IMR-90 (cell line): ENCODE measurements around the gene KAT7. TPM values are rescaled to one million over a fixed set of nuclear protein-coding genes. Genes with fewer than 3 reads are reported as not detected.

Experiments used
- ATAC-seq: fragments of 200-7000 bp; cut with Tn5 transposase; 2 replicates; pipeline ENCODE4 v1.9.1; 2020; ENCODE audit warnings: low read depth, mild to moderate bottlenecking, moderate library complexity
- BruUV-seq: library from RNA; stranded (reverse); fragments of 400-500 nt; replicated peaks from 2 replicates; lab custom pipeline; 2021; lab: Mats Ljungman, UMichigan
- CTCF ChIA-PET: fragments of 300-600 bp; formaldehyde crosslinking; extraction: SDS; loops from one replicate; lab custom pipeline; 2021; ENCODE audit warnings: antibody characterized with exemption; lab: Yijun Ruan, JAX
- POLR2A ChIA-PET: fragments of 300-600 bp; sonication (Branson Sonifier 250); formaldehyde crosslinking; loops from one replicate; lab custom pipeline; 2022; ENCODE audit warnings: antibody characterized with exemption; ENCODE audit not compliant: unreplicated experiment; lab: Charles Lee
- DNase-seq: peaks from one replicate; pipeline ENCODE4 v3.0.0; 2013
- H2AFZ ChIP-seq: replicated peaks from 2 replicates; pipeline ENCODE3; 2013; ENCODE audit warnings: low read length, mild to moderate bottlenecking; ENCODE audit not compliant: poor library complexity
- H2AK5ac ChIP-seq: 2 replicates; pipeline ENCODE4 v1.6.1; 2013; ENCODE audit warnings: low read depth, low read length, inconsistent platforms
- H2AK9ac ChIP-seq: replicated peaks from 2 replicates; pipeline ENCODE3; 2013; ENCODE audit warnings: mild to moderate bottlenecking, low read depth, low read length, moderate library complexity; ENCODE audit not compliant: poor library complexity
- H2BK120ac ChIP-seq: 2 replicates; pipeline ENCODE4 v1.6.1; 2013; ENCODE audit warnings: low read depth, low read length, inconsistent platforms
- H2BK15ac ChIP-seq: 3 replicates; pipeline ENCODE4 v1.6.1; 2013; ENCODE audit warnings: low read depth, low read length, inconsistent platforms
- H2BK20ac ChIP-seq: 2 replicates; pipeline ENCODE4 v1.6.1; 2013; ENCODE audit warnings: low read depth, mild to moderate bottlenecking, inconsistent platforms, low read length, moderate library complexity
- H2BK5ac ChIP-seq: 2 replicates; pipeline ENCODE4 v1.6.1; 2013; ENCODE audit warnings: mild to moderate bottlenecking, low read depth, low read length, inconsistent platforms; ENCODE audit not compliant: poor library complexity, severe bottlenecking
- H3K14ac ChIP-seq: replicated peaks from 2 replicates; pipeline ENCODE4 v1.6.1; 2013; ENCODE audit warnings: low read depth, low read length, inconsistent platforms
- H3K18ac ChIP-seq: 2 replicates; pipeline ENCODE4 v1.6.1; 2013; ENCODE audit warnings: low read depth, low read length, control low read depth
- H3K23ac ChIP-seq: 2 replicates; pipeline ENCODE4 v1.6.1; 2013; ENCODE audit warnings: low read depth, low read length, inconsistent platforms
- H3K27ac ChIP-seq: 2 replicates; pipeline ENCODE4 v1.5.1; 2013; ENCODE audit warnings: mild to moderate bottlenecking, control low read depth, low read length; ENCODE audit not compliant: insufficient read depth
- H3K27me3 ChIP-seq: 2 replicates; pipeline ENCODE4 v1.6.1; 2013; ENCODE audit warnings: low read length; ENCODE audit not compliant: control insufficient read depth, insufficient read depth
- H3K36me3 ChIP-seq: 2 replicates; pipeline ENCODE4 v1.6.1; 2013; ENCODE audit warnings: low read length, mixed read lengths; ENCODE audit not compliant: control insufficient read depth, insufficient read depth
- H3K4ac ChIP-seq: 2 replicates; pipeline ENCODE4 v1.6.1; 2013; ENCODE audit warnings: low read depth, low read length, inconsistent platforms
- H3K4me1 ChIP-seq: 2 replicates; pipeline ENCODE4 v1.6.1; 2013; ENCODE audit warnings: low read length, mixed read lengths; ENCODE audit not compliant: control insufficient read depth, insufficient read depth
- H3K4me2 ChIP-seq: 2 replicates; pipeline ENCODE4 v1.6.1; 2013; ENCODE audit warnings: low read depth, mild to moderate bottlenecking, control low read depth, low read length, moderate library complexity
- H3K4me3 ChIP-seq: 2 replicates; pipeline ENCODE4 v1.5.1; 2013; ENCODE audit warnings: low read depth, mild to moderate bottlenecking, control low read depth, low read length, moderate library complexity; ENCODE audit not compliant: insufficient read depth
- H3K56ac ChIP-seq: 2 replicates; pipeline ENCODE4 v1.6.1; 2013; ENCODE audit warnings: low read length, inconsistent platforms; ENCODE audit not compliant: insufficient read depth; ENCODE audit errors: extremely low read depth
- H3K79me1 ChIP-seq, 2 experiments: 2 replicates each; pipeline ENCODE4 v1.6.1; 2013; ENCODE audit warnings: low read length in 2 of 2, inconsistent platforms in 1 of 2, low read depth in 1 of 2
- H3K9ac ChIP-seq: 2 replicates; pipeline ENCODE4 v1.6.1; 2013; ENCODE audit warnings: low read depth, low read length, control low read depth
- H3K9me1 ChIP-seq: 2 replicates; pipeline ENCODE4 v1.6.1; 2013; ENCODE audit warnings: low read length, inconsistent platforms; ENCODE audit not compliant: insufficient read depth
- H3K9me3 ChIP-seq: 2 replicates; pipeline ENCODE4 v1.6.1; 2013; ENCODE audit warnings: low read length; ENCODE audit not compliant: control insufficient read depth, insufficient read depth
- H4K20me1 ChIP-seq: 2 replicates; pipeline ENCODE4 v1.6.1; 2013; ENCODE audit warnings: low read length, inconsistent platforms; ENCODE audit not compliant: insufficient read depth
- H4K5ac ChIP-seq: 2 replicates; pipeline ENCODE4 v1.6.1; 2013; ENCODE audit warnings: mild to moderate bottlenecking, low read depth, low read length, control low read depth
- H4K8ac ChIP-seq, 2 experiments: 2 replicates each; pipeline ENCODE4 v1.6.1; 2013; ENCODE audit warnings: low read depth in 2 of 2, low read length in 2 of 2, control low read depth in 1 of 2, inconsistent platforms in 1 of 2
- H4K91ac ChIP-seq: 2 replicates; pipeline ENCODE4 v1.6.1; 2013; ENCODE audit warnings: low read depth, low read length, inconsistent platforms; ENCODE audit not compliant: insufficient read depth
- RAD21 ChIP-seq: IDR thresholded peaks from 2 replicates; pipeline ENCODE4 v1.6.1; 2012; ENCODE audit warnings: low read length, improper control_type of control experiment
- SMC3 ChIP-seq: fragments of 150-350 bp; IDR thresholded peaks from 2 replicates; pipeline ENCODE4 v1.6.1; 2016; ENCODE audit warnings: low read depth, mild to moderate bottlenecking, antibody characterized with exemption, low read length, moderate library complexity
- WGBS, 2 experiments: methylation state at CpG; one replicate each; pipeline versions ENCODE4 v1.1.5 to v1.1.7; 2013; ENCODE audit warnings: missing lambda C conversion rate in 2 of 2; ENCODE audit not compliant: insufficient read length in 1 of 2; ENCODE audit errors: extremely low coverage in 2 of 2; 5-methylcytosine and 5-hydroxymethylcytosine counted together
- dilution Hi-C: fragments of 300-500 bp; cut with HindIII; formaldehyde crosslinking; loops from one replicate; pipeline ENCODE4 v1.14.3; 2018; ENCODE audit warnings: low sequenced_read_pairs; ENCODE audit not compliant: unreplicated experiment
- in situ Hi-C: fragments of 300-500 bp; cut with MboI; formaldehyde crosslinking; loops from 3 replicates; pipeline ENCODE4 v1.14.3; 2019; ENCODE audit warnings: low sequenced_read_pairs, inconsistent platforms, mixed read lengths
- intact Hi-C: fragments of 100-400 bp; cut with micrococcal nuclease; formaldehyde crosslinking; loops from 2 replicates; pipeline ENCODE4 v1.10.0; 2022
- polyA plus RNA-seq, 3 experiments: library from polyadenylated mRNA; depleted of rRNA; stranded (reverse); fragments of >200 nt; gene quantifications; 2 replicates each; pipeline ENCODE4 v1.2.3, GENCODE V29; 2012; ENCODE audit warnings: low replicate concordance in 1 of 3
- total RNA-seq: library from RNA; depleted of rRNA; stranded (reverse); fragments of >200 nt; gene quantifications from 2 replicates; pipeline ENCODE4 v1.2.3, GENCODE V29; 2012; rRNA removed
- TF ChIP-seq, protein P1 (sequence below): conservative IDR thresholded peaks from 2 replicates; pipeline ENCODE4 v1.5.1; 2012; ENCODE audit warnings: mild to moderate bottlenecking, low read depth, low read length, improper control_type of control experiment

The KAT7 gene
- total and polyA plus RNA-seq, 2 of the 4 experiments (the other 2 are of a cell fraction), result 16.9 to 21.9 TPM

DNA sequence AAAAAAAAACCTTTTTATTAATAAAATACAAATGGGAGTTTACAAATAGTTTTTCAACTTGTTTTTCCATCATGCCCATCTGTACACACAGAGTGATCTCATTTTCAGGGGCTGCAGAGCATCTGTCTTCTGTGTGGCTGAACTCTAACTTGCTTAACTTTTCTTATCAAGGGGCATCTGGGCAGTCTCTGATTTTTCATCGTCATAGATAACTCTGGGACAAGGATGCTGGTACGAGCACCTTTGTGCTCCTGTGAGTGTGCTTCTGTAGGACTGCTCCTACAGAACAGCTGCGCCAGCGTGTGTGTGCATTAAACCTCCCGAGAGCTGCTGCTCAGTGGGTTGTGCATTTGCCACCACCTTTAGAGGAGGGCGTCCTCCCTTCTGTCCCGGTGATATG, 94.0 kb downstream of the KAT7 start:
- H3K14ac ChIP-seq, result no peak overlapping the region
- no peak overlapping the region for H3K23ac ChIP-seq
- no peak for ATAC-seq
- no peak overlapping the region for H2BK120ac ChIP-seq
- no peaks in the 10 kb centered on the region for H3K79me1 ChIP-seq
- H4K8ac ChIP-seq, result no peak overlapping the region
- H3K4me1 ChIP-seq, result no peaks in the 10 kb centered on the region
- H3K36me3 ChIP-seq, result no peaks in the 10 kb centered on the region
- in situ Hi-C loops (loop anchor here (25.0 kb wide), 1 partner anchor 430 kb away; no protein-coding TSS in a partner anchor), intact Hi-C loops (no loop called here), dilution Hi-C loops (no loop called here)
- H2BK5ac ChIP-seq, result no peak overlapping the region
- DNase-seq, result no peak
- no peak overlapping the region for H3K9ac ChIP-seq
- BruUV-seq, result no TSS peak
- ChIA-PET CTCF (no interaction called here), POLR2A (no interaction called here)
- no peak for TF ChIP-seq RAD21
- TF ChIP-seq SMC3, result no peak
- TF ChIP-seq, protein P1, sequence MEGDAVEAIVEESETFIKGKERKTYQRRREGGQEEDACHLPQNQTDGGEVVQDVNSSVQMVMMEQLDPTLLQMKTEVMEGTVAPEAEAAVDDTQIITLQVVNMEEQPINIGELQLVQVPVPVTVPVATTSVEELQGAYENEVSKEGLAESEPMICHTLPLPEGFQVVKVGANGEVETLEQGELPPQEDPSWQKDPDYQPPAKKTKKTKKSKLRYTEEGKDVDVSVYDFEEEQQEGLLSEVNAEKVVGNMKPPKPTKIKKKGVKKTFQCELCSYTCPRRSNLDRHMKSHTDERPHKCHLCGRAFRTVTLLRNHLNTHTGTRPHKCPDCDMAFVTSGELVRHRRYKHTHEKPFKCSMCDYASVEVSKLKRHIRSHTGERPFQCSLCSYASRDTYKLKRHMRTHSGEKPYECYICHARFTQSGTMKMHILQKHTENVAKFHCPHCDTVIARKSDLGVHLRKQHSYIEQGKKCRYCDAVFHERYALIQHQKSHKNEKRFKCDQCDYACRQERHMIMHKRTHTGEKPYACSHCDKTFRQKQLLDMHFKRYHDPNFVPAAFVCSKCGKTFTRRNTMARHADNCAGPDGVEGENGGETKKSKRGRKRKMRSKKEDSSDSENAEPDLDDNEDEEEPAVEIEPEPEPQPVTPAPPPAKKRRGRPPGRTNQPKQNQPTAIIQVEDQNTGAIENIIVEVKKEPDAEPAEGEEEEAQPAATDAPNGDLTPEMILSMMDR, result no peak
- H3K56ac ChIP-seq, result no peak overlapping the region
- no peak overlapping the region for H3K4ac ChIP-seq
- no peaks in the 10 kb centered on the region for H3K9me1 ChIP-seq
- H2BK15ac ChIP-seq, result no peak overlapping the region
- no peak overlapping the region for H3K4me3 ChIP-seq
- no peak overlapping the region for H3K27ac ChIP-seq
- H2BK20ac ChIP-seq, result no peak overlapping the region
- H2AFZ ChIP-seq, result no peak overlapping the region
- no peak overlapping the region for H4K5ac ChIP-seq
- H4K20me1 ChIP-seq, result no peaks in the 10 kb centered on the region
- no peak overlapping the region for H2AK9ac ChIP-seq
- H3K4me2 ChIP-seq, result no peak overlapping the region
- 25% methylated on average over 2 of the region's 7 CpGs; no CpG with 5 or more reads in 1 of the 2 experiments for WGBS, 2 experiments
- H3K18ac ChIP-seq, result no peak overlapping the region
- H3K9me3 ChIP-seq, result no peaks in the 10 kb centered on the region; the same call in 1 of the 2 replicates
- peaks cover 81% of the 10 kb centered on the region for H3K27me3 ChIP-seq
- no peak overlapping the region for H2AK5ac ChIP-seq
- H4K91ac ChIP-seq, result no peak overlapping the region

Other genes with a start within 250 kb of the KAT7 start
- gene NXPH3, start 212.8 kb upstream of the KAT7 start, total RNA-seq, result 0.18 and 0.28 TPM in 2 replicates
- gene NXPH3, start 212.8 kb upstream of the KAT7 start, polyA plus RNA-seq (2012; rRNA removed), result 0.20 and 0.31 TPM in 2 replicates
- gene SPOP, start 110.6 kb upstream of the KAT7 start, total RNA-seq, result 47.5 and 56.9 TPM in 2 replicates
- gene SPOP, start 110.6 kb upstream of the KAT7 start, polyA plus RNA-seq (2012; rRNA removed), result 24.9 and 32.0 TPM in 2 replicates
- gene SLC35B1, start 80.7 kb upstream of the KAT7 start, total RNA-seq, result 66.9 and 86.2 TPM in 2 replicates
- 65.5 and 66.4 TPM in 2 replicates for gene SLC35B1, start 80.7 kb upstream of the KAT7 start, polyA plus RNA-seq (2012; rRNA removed)
- 0.56 and 0.72 TPM in 2 replicates for gene FAM117A, start 24.6 kb upstream of the KAT7 start, total RNA-seq
- 3.4 and 4.5 TPM in 2 replicates for gene FAM117A, start 24.6 kb upstream of the KAT7 start, polyA plus RNA-seq (2012; rRNA removed)
- not detected in 2 replicates for gene TAC4, start 59.4 kb downstream of the KAT7 start, total RNA-seq
- not detected in 2 replicates for gene TAC4, start 59.4 kb downstream of the KAT7 start, polyA plus RNA-seq (2012; rRNA removed)
- not detected in 2 replicates for gene DLX4, start 180.5 kb downstream of the KAT7 start, total RNA-seq
- gene DLX4, start 180.5 kb downstream of the KAT7 start, polyA plus RNA-seq (2012; rRNA removed), result not detected in 2 replicates
- gene DLX3, start 206.5 kb downstream of the KAT7 start, total RNA-seq, result not detected in 2 replicates
- not detected in 2 replicates for gene DLX3, start 206.5 kb downstream of the KAT7 start, polyA plus RNA-seq (2012; rRNA removed)